Suprapubic skin (tissue), 3 donors: ENCODE measurements around the gene STAU1.

Source experiments
- EP300 ChIP-seq: sonication (generic); formaldehyde crosslinking; IDR thresholded peaks from one replicate; pipeline ENCODE4 v1.6.1; 2017; ENCODE audit warnings: antibody characterized with exemption
- POLR2A ChIP-seq, 2 donors: fragments of 450-650 bp; IDR thresholded peaks; one replicate each; pipeline ENCODE4 v1.6.1; 2017; ENCODE audit warnings: antibody characterized with exemption in 2 of 2, mild to moderate bottlenecking in 2 of 2, moderate library complexity in 2 of 2
- TF ChIP-seq, protein P1 (sequence below), 2 donors: fragments of 200-600 bp in 1 of 2; fragments of 450-650 bp in 1 of 2; sonication (generic) in 1 of 2; IDR thresholded peaks; one replicate each; pipeline ENCODE4 v1.5.1; 2016 to 2019; ENCODE audit warnings: antibody characterized with exemption in 2 of 2, mild to moderate bottlenecking in 1 of 2, moderate library complexity in 1 of 2

- TF ChIP-seq, protein P1, sequence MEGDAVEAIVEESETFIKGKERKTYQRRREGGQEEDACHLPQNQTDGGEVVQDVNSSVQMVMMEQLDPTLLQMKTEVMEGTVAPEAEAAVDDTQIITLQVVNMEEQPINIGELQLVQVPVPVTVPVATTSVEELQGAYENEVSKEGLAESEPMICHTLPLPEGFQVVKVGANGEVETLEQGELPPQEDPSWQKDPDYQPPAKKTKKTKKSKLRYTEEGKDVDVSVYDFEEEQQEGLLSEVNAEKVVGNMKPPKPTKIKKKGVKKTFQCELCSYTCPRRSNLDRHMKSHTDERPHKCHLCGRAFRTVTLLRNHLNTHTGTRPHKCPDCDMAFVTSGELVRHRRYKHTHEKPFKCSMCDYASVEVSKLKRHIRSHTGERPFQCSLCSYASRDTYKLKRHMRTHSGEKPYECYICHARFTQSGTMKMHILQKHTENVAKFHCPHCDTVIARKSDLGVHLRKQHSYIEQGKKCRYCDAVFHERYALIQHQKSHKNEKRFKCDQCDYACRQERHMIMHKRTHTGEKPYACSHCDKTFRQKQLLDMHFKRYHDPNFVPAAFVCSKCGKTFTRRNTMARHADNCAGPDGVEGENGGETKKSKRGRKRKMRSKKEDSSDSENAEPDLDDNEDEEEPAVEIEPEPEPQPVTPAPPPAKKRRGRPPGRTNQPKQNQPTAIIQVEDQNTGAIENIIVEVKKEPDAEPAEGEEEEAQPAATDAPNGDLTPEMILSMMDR (IDR thresholded peaks at IDR 0.05) = no peak
- no peak for TF ChIP-seq EP300
- no peak for TF ChIP-seq POLR2A (IDR thresholded peaks at IDR 0.05)
Measured at GRCh38 chr20:49112596-49113274, 75.4 kb downstream of the STAU1 start.
